Caco-2 (cell line): ENCODE results near the gene GSS. TPM values are rescaled to one million over a fixed set of nuclear protein-coding genes. Genes with fewer than 3 reads are reported as not detected.

Experiments
- BruUV-seq: library from RNA; stranded (reverse); fragments of 400-500 nt; replicated peaks from 2 replicates; lab custom pipeline; 2021; lab: Mats Ljungman, UMichigan
- CTCF ChIA-PET: fragments of 300-600 bp; sonication (Branson Sonifier 250); formaldehyde crosslinking; loops from one replicate; lab custom pipeline; 2022; ENCODE audit warnings: antibody characterized with exemption; lab: Charles Lee
- POLR2A ChIA-PET: fragments of 300-600 bp; sonication (Branson Sonifier 250); formaldehyde crosslinking; loops from one replicate; lab custom pipeline; 2022; ENCODE audit warnings: antibody characterized with exemption; lab: Charles Lee
- DNase-seq, 2 experiments: peaks; one replicate each; pipeline versions ENCODE4 v3.0.0 to v3.0.0-alpha.2; 2020 to 2022
- H3K27me3 ChIP-seq: replicated peaks from 2 replicates; pipeline ENCODE4 v1.6.0; 2011; ENCODE audit warnings: low read length; ENCODE audit not compliant: control insufficient read depth, insufficient read depth
- H3K36me3 ChIP-seq: 2 replicates; pipeline ENCODE4 v1.5.1; 2011; ENCODE audit warnings: low read length; ENCODE audit not compliant: control insufficient read depth, insufficient read depth
- H3K4me1 ChIP-seq: fragments of 250-450 bp; sonication (Bioruptor Pico); 2 replicates; pipeline ENCODE4 v1.5.1; 2020; ENCODE audit warnings: mild to moderate bottlenecking
- H3K4me3 ChIP-seq: 2 replicates; pipeline ENCODE4 v1.5.1; 2011; ENCODE audit warnings: low read depth, mild to moderate bottlenecking, control low read depth, low read length
- H3K9me3 ChIP-seq: fragments of 250-450 bp; sonication (Bioruptor Pico); 2 replicates; pipeline ENCODE4 v1.5.1; 2020; ENCODE audit warnings: mild to moderate bottlenecking, moderate library complexity
- H3K27ac Mint-ChIP-seq: one replicate; pipeline ENCODE4 v1.8.0; 2022; ENCODE audit warnings: mixed read lengths; ENCODE audit not compliant: unreplicated experiment
- H3K27me3 Mint-ChIP-seq: one replicate; pipeline ENCODE4 v1.8.0; 2022; ENCODE audit warnings: mixed read lengths; ENCODE audit not compliant: insufficient read depth, unreplicated experiment
- H3K36me3 Mint-ChIP-seq: one replicate; pipeline ENCODE4 v1.8.0; 2022; ENCODE audit warnings: mild to moderate bottlenecking, mixed read lengths; ENCODE audit not compliant: insufficient read depth, unreplicated experiment
- H3K4me1 Mint-ChIP-seq: one replicate; pipeline ENCODE4 v1.8.0; 2022; ENCODE audit warnings: low read depth, mixed read lengths; ENCODE audit not compliant: unreplicated experiment
- H3K4me3 Mint-ChIP-seq: one replicate; pipeline ENCODE4 v1.8.0; 2022; ENCODE audit warnings: mild to moderate bottlenecking, moderate library complexity, mixed read lengths; ENCODE audit not compliant: unreplicated experiment
- H3K9me3 Mint-ChIP-seq: one replicate; pipeline ENCODE4 v1.8.0; 2022; ENCODE audit warnings: mixed read lengths; ENCODE audit not compliant: unreplicated experiment
- CTCF ChIP-seq, 2 experiments: fragments of 200-600 bp in 1 of 2; IDR thresholded peaks; 1 replicate in 1 of 2; 2 replicates in 1 of 2; pipeline versions ENCODE4 v1.5.1 to v1.8.0; 2011 to 2022; ENCODE audit warnings: antibody characterized with exemption in 1 of 2, control low read depth in 1 of 2, inconsistent platforms in 1 of 2, low read depth in 1 of 2, low read length in 1 of 2, mild to moderate bottlenecking in 1 of 2, moderate library complexity in 1 of 2; ENCODE audit not compliant: insufficient read depth in 1 of 2, severe bottlenecking in 1 of 2, unreplicated experiment in 1 of 2
- intact Hi-C: fragments of 100-400 bp; cut with micrococcal nuclease; formaldehyde crosslinking; loops from one replicate; pipeline ENCODE4 v1.10.0; 2022; ENCODE audit not compliant: unreplicated experiment
- total RNA-seq: library from RNA; stranded (reverse); gene quantifications from 2 replicates; pipeline ENCODE4 v1.2.3, GENCODE V29; 2022

Gene GSS
- total RNA-seq, 1 experiment from 2014 or later: 138 TPM

GRCh38 chr20:34916774-34917354, 38.7 kb downstream of the GSS start:
- POLR2A ChIA-PET: no interaction called here
- intact Hi-C loops: no loop called here
- peaks cover 13% of the 10 kb centered on the region for H3K36me3 ChIP-seq
- H3K27me3 ChIP-seq: no peaks in the 10 kb centered on the region
- no peak for DNase-seq
- no peak overlapping the region for H3K4me3 Mint-ChIP-seq
- no TSS peak for BruUV-seq
- H3K9me3 Mint-ChIP-seq: no peaks in the 10 kb centered on the region
- no peak overlapping the region for H3K4me3 ChIP-seq
- H3K4me1 ChIP-seq: no peaks in the 10 kb centered on the region
- H3K27me3 Mint-ChIP-seq: no peaks in the 10 kb centered on the region
- H3K4me1 Mint-ChIP-seq: peaks cover 16% of the 10 kb centered on the region
- CTCF ChIA-PET: interaction anchor here (0.6 to 1.2 kb wide), 2 partner anchors 39 to 41 kb away, joined by 3 to 4 read pairs; partner anchors contain the start of genes ACSS2, GSS and MYH7B
- no peaks in the 10 kb centered on the region for H3K36me3 Mint-ChIP-seq
- H3K9me3 ChIP-seq: no peaks in the 10 kb centered on the region; the same call in 1 of the 2 replicates
- no peak for TF ChIP-seq CTCF (IDR thresholded peaks at IDR 0.05; ENCODE audit: insufficient read depth in 1 of 2, low read depth in 1 of 2, low read length in 1 of 2, severe bottlenecking in 1 of 2, unreplicated experiment in 1 of 2)
- H3K27ac Mint-ChIP-seq: peak overlapping the region; percentile 26

- BruUV-seq: no TSS peak
- H3K4me1 Mint-ChIP-seq: peaks cover 16% of the 10 kb centered on the region
- DNase-seq: no peak
- no peak overlapping the region for H3K4me3 ChIP-seq
- H3K9me3 ChIP-seq: no peaks in the 10 kb centered on the region
- intact Hi-C loops: no loop called here
- H3K4me3 Mint-ChIP-seq: no peak overlapping the region
- no peak overlapping the region for H3K27ac Mint-ChIP-seq
- no peaks in the 10 kb centered on the region for H3K27me3 Mint-ChIP-seq
- H3K4me1 ChIP-seq: no peaks in the 10 kb centered on the region
- TF ChIP-seq CTCF (IDR thresholded peaks at IDR 0.05; ENCODE audit: insufficient read depth in 1 of 2, low read depth in 1 of 2, low read length in 1 of 2, severe bottlenecking in 1 of 2, unreplicated experiment in 1 of 2): no peak
- H3K36me3 Mint-ChIP-seq: no peaks in the 10 kb centered on the region
- H3K36me3 ChIP-seq: peaks cover 10% of the 10 kb centered on the region
- POLR2A ChIA-PET: interaction anchor here (0.6 kb wide), 1 partner anchor 35 kb away, joined by 3 read pairs; no protein-coding TSS in a partner anchor
- CTCF ChIA-PET: interaction anchor here (0.6 to 1.2 kb wide), 3 partner anchors 40 to 42 kb away, joined by 3 to 4 read pairs (median 3); partner anchors contain the start of genes ACSS2, GSS and MYH7B
- no peaks in the 10 kb centered on the region for H3K27me3 ChIP-seq
- no peaks in the 10 kb centered on the region for H3K9me3 Mint-ChIP-seq
Measured at GRCh38 chr20:34915749-34916455, 39.7 kb downstream of the GSS start.

GRCh38 chr20:34915131-34915530, 40.5 kb downstream of the GSS start:
- Histone ChIP-seq H3K27me3 (no peaks in the 10 kb centered on the region), H3K4me1 (no peaks in the 10 kb centered on the region), H3K4me3 (no peak overlapping the region), H3K36me3 (peaks cover 5% of the 10 kb centered on the region), H3K9me3 (no peaks in the 10 kb centered on the region)
- Mint-ChIP-seq H3K27me3 (no peaks in the 10 kb centered on the region), H3K27ac (no peak overlapping the region), H3K4me3 (no peak overlapping the region), H3K9me3 (no peaks in the 10 kb centered on the region), H3K4me1 (peaks cover 16% of the 10 kb centered on the region), H3K36me3 (no peaks in the 10 kb centered on the region)
- BruUV-seq: no TSS peak
- POLR2A ChIA-PET: no interaction called here
- CTCF ChIA-PET: interaction anchor here (1.1 kb wide), 1 partner anchor 41 kb away, joined by 3 read pairs; no protein-coding TSS in a partner anchor
- TF ChIP-seq CTCF (IDR thresholded peaks at IDR 0.05; ENCODE audit: insufficient read depth in 1 of 2, low read depth in 1 of 2, low read length in 1 of 2, severe bottlenecking in 1 of 2, unreplicated experiment in 1 of 2): no peak
- no peak for DNase-seq
- intact Hi-C loops: no loop called here
